Frontal cortex (tissue), 4 donors: ENCODE data around the gene TMEM53. TPM values are rescaled to one million over a fixed set of nuclear protein-coding genes. Genes with fewer than 3 reads are reported as not detected.

Experiments used
- DNase-seq, 2 donors: peaks; one replicate each; pipeline ENCODE4 v3.0.0; 2012; ENCODE audit warnings: low spot score in 2 of 2
- FAIRE-seq: peaks from 2 replicates; lab custom pipeline; 2012; peaks lifted over from hg19 to GRCh38; lab: Jason Lieb, UNC
- total RNA-seq: library from RNA; depleted of rRNA; stranded (reverse); fragments of >200 nt; gene quantifications from one replicate; pipeline ENCODE4 v1.2.3, GENCODE V29; 2014
- donor health status: control.
- donor health status: control.
- donor health status: control.

TMEM53 gene
- total RNA-seq, 1 donor from 2014 or later, result 4.9 TPM

DNA sequence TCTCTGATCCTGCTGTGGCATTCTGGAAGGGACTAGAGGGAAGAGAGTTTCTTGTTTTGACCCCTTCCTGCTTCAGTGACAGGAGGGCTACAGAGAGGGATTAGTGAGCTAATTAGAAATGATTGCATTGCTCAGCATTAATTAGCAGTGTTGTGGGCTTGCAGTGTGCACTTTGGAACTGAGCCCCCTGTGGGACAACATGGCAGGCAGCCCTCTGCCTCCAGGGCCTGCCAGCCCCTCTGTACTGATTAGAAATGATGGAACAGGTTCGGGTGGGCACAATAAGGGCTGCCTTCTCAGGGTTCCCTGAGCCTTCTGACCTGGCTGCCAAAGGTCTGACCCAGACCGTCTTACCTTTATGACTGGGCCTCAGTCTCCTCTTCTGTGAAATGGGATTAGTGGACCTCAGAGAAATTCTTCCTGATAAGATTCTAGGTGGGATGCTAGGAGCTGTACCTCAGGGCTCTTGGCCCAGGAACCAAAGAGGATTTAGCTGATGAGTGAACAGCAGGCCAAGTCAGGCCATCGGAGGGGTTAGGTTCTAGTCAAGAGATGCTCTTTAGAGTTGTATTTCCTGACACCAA is 39.6 kb downstream of the TMEM53 start:
- FAIRE-seq (no peak), DNase-seq (no peak)

DNA sequence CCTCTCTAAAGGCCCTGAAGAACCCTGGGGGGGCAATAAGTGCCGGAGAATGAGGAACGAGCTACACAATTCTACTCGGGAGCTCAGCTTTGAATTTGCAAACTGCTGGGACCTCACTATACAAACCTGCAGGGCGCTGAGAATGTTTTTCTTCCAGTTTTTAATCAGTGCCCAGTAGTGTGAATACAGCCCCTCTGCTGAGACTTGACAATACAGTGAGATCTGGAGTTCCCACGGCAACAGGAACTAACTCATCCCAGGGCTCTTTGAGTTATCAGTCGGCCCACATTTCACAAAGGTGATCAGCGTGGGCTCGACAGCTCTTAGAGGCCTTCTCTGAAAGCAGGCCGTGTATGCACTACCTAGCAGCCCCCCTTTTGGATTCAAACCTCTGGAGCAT is 41.7 kb downstream of the TMEM53 start:
- DNase-seq (no peak), FAIRE-seq (no peak)

DNA sequence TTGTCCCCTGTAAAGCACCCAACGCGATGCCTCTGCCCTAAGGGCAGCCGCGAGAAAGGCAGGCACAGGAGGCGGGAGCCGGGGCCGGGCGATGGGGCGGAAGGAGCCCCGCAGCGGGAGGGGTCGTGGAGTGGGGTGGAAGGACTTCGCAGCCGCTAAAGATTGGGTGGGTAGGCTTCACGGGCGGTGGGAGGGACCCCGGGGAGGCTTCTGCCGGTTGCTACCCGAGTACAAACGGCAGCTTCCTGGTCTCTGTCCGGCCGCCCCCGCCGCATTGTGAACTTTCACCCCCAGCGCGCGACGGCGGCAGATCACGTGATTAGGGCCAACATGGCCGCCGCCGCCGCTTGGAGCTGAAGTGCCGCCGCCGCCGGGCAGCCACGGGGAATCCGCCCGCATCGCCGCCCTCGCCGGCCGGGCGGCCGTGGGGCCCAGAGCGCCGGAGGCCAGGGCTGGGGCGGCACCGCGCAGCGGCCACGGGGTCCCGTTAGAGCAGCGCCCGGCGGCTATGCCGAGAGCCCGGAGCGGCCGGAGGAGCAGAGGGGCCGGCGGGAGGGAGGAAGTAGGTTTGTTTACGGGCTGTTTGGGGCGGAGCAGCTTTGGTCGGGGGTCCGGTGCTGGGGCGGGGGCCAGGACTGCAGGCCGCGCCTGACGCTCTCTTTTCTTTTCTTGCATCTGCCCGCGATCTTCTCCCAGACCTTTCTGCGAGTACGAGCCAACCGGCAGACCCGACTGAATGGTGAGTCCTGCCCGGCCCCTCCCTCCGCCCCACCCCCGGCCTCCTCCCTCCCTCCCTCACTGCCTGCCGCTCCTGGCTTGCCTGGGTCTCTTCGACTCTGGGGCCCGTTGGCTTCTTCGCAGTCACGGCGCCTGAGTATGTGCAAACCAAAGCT is 42.4 kb downstream of the TMEM53 start:
- DNase-seq (peak; percentile 89), FAIRE-seq (no peak)

DNA sequence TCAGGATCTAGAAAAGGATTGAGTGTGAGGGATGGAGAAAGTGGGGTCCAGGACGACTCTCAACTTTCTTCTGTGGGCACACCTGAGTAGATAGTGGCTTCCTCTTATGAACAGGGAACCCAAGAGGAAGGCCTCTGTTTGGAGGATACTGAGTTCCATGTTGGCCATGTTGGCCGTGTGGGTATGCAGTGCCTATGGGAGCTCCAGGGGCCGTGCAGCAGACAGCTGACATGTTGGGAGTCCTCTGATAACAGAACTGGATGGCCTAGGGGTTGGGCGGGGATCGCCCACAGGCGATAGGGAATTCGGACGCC is 43.0 kb downstream of the TMEM53 start:
- DNase-seq (no peak), FAIRE-seq (no peak)

DNA sequence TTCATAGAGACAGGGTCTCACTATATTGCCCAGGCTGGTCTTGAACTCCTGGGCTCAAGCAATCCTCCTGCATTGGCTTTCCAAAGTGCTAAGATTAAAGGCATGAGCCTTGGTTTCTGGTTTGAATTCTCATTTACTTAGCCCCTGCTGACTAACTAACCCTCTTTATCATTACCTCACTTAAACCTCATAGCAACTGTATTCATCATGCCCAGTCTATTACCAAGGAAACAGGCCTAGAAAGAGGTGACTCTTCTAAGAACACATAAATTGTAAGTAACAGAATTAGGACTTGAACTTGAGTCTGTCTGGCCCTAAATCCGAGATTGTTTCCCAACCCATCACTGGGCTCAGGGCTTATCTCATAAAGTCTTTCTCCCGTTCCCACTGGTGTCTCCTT is 44.2 kb downstream of the TMEM53 start:
- DNase-seq (no peak), FAIRE-seq (no peak)

DNA sequence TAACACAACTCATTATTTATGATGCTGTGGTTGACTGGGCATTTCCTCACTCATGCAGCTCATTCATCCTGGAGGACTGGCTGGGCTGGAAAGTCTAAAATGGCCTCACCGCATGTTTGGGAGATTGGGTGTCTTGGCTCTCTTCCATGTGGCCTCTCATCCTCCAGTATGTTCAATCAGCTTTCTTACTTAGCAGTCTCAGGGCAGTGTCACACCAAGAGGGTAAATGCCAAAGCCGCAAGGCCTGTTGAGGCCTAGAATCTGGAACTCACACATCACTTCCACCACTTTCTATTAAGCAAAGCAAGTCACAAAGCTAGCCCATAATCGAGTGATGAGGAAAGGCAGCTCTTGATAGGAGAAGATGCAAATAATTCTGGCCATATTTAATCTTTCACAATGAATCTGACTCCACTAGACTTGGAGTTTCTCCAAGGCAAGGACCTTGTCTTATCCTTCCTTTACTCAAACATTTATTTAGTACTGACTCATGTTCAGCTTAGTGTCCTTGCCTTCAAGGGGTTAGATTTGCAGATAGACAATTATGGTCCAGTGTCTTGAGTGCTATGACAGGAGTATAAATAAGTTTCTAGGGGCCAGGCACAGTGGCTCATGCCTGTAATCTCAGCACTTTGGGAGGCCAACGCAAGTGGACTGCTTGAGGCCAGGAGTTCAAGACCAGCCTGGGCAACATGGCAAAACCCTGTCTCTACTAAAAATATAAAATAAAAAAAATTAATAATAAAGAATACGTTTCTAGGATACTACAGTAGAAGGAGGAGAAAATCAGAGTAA is 45.1 kb downstream of the TMEM53 start:
- no peak for DNase-seq
- FAIRE-seq, result no peak

DNA sequence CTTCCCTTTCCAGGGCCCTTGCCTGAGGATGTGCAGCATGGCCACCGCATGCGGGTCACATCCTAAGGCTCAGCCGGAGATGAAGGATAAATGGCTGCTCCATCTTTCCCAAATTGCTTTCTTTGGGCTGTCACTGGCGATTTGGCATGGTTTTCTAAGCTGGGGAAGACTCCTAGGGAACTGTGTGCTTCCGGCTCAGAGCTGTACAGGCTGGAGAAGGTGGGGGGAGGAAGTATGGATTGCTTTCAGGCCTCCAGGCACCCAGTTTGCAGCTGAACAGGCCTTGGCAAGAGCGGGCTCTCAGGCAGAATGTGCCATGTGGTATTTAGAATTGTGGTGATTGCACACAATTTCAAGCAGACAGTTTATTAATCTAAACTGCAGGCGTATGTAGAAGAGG is 48.9 kb downstream of the TMEM53 start:
- FAIRE-seq, result no peak
- DNase-seq, result no peak

DNA sequence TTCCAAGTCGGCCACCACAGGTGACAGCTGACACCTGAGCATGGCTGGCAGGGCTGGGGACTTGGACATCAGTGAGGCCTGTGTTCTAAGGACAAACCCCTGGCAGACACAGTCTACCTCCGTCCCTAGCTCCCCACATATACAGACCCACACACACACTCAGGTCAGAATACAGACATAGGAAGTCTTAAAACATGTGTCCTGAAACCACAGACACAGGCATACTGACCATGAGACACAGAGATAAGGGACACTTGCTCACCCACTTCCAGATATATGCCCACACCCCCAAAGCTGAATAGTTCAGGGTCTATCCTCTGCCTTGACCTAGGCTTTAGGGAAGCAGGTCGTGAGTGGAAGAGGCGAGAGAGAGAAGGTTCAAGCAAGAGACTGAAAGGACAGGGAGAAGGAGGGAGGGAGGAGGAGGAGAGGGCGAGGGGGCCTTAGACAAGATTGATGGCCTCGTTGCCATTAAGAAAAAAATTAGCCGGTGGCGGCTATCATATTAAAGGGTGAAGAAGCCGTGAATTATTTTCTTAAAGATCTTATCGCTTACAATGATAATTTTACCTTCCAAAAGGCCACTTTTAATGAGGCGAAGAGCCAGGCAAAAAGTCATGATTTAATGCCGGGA is 49.9 kb downstream of the TMEM53 start:
- DNase-seq (no peak), FAIRE-seq (no peak)

DNA sequence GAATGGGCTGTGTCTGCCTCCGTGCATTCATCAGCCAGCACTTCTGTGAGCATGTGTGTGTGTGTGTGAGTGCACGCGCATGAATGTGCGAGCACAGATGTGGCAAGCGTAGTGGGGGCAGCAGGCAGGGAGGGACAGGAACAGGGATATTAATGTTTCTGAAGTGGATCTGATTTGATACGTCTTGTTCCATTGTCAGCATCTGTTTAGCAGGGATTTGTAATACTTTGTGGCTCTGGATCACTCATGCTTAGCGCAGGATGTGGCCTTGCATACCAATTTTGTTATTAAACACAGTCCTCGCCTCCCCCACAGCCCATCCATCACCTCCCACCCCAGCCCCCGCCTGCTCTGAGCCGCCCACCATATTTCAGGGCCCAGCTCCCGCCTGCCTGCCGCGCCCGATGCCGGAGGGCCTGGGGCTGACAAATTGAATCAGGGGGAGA is 52.4 kb downstream of the TMEM53 start:
- FAIRE-seq, result no peak
- DNase-seq, result no peak

DNA sequence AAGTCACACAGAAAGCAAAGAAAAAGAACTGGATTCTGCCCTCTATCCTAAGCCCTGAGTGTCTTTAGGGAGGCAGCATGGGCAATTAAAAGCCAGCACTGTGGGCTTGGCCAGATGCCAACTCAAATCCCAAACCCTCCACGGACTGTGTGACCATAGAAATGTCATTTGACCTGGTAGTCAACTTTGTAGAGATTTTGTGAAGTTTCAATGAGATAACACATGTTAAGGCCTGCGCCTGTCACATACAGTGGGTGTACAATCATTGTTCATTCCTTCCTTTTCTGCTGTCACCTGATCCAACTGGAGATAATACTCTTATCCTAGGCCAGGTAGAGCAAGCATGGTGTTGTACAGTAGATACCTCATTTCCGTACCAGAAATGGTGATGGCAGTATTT is 54.2 kb downstream of the TMEM53 start:
- no peak for FAIRE-seq
- no peak for DNase-seq

DNA sequence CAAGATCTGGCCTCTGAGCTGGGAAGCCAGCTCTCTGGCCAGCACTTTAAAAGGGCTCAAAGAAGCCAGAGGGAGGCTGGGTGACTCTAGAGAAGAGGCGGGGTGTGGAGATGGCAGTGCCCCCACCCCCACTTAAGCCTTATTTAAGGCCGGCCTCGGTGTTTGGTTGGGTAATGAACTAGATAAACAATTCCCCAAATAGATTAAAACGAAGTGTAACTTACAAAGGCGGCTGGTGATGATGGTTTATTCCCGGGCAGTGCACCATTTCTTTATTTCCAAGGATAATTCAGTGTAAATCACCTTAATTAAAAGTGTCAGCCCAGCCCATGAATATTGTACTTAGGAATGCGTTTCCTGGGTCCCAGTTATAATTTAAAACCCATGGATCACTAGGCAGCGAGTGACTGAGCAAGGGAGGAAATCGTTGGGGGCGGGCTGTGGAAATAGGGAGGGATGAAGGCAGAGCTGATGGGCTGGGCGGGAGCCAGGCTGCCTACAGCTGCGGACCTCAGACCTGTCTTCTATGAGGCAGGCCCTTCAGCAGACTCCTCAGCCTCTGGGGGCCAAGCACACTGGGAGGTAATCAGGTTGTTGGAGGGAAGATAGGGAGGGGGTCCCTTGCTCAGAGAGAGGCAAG is 54.9 kb downstream of the TMEM53 start:
- FAIRE-seq (no peak), DNase-seq (no peak)

DNA sequence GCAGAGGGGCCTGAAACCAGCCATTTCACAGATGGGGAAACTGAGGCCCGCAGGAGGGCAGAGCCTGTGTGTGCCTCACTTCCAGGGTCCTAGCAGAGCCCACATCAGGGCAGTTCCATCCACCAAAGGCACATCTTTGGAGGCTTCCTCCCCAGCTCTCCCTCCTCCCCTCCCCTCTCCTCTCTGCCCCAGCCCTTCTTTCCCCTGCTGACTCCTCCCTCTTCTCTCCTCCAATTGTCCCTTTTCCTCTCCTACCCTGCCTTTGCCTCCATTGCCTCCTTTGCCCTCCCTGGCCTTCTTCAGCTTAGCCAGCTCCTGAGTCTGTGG is 56.6 kb downstream of the TMEM53 start:
- FAIRE-seq (no peak), DNase-seq (no peak)

DNA sequence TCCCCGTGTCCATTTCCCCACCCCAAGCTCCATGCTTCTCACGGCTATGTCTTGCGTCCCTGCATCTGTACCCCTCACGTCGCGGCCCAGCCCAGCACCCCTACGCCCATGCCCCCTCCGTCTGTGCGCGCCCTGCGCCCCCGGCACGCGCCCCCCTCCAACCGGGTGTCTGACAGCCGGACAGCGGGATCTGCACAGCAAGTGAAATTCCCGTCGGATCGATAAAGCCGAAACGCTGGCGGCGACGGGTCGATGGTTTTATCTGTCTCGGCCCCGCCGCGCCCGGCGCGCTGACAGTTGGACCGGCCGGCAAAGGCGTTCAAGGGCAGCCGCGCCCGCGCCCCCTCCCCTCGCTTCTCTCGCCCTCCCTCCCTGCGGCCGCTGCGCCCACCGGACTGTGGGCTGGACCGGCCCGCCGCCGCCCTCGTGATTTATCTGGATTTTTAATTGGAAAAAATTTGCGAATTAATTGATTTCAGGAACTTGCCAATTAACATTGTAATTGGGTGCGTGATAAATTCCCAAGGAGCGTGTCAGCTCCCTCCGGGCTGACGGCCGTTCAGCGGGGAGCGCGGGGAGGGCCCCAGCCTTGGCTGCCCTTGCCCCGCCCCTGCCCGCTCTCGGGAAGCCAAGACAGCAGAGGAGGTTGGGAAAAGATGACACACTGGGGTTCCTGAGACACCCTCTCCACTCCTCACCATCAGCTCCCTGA is 57.1 kb downstream of the TMEM53 start:
- peak in 1 of 2 donors; percentile 64 for DNase-seq
- FAIRE-seq, result no peak

DNA sequence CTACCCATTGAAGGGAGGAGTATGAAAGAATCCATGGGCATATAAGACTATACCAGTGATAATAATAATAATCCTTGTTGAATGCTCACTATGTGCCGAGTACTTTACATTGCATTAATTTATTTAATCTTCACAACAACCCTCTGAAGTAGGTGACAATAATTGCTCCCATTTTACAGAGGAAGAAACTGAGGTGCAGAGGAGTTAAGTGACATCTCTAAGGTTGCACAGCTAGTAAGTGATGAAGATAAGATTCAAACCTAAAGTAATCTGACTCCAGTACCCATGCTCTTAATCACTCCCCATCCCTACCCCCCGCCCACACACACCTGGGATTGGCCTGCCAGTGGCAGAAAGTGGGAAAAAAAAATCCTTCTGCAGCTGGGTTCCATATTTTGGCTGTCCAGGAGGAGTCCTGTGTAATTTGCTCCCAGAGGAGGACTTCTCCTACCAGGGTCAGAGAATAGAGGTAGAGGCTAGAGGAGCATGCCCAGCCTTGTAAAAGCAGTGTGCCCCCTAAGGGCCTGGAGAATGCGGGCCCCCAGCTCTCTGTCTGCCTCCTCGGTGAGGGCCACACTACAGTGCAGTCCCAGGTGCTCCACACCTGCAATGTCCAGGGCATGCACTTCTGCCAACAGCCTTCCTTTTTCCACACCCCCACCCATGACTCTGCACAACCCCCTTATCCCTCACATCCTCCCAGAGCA is 57.8 kb downstream of the TMEM53 start:
- no peak for DNase-seq
- FAIRE-seq, result no peak

DNA sequence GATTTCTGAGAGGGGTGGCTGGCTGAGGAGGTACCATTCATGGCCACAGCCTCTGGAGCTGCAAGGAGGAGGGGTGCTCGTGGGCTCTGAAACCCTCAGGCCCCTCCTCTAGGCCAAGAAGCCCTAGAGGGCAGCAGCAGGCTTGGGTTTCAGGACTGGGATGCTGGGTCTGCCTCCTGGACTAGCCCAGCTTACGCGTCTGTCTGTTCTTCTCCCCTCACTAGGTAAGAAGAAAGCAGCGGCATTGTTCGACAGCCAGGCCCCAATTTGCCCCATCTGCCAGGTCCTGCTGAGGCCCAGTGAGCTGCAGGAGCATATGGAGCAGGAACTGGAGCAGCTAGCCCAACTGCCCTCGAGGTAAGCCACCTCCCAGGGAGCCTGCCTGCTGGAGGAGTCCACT is 60.3 kb downstream of the TMEM53 start:
- FAIRE-seq, result no peak
- no peak for DNase-seq

DNA sequence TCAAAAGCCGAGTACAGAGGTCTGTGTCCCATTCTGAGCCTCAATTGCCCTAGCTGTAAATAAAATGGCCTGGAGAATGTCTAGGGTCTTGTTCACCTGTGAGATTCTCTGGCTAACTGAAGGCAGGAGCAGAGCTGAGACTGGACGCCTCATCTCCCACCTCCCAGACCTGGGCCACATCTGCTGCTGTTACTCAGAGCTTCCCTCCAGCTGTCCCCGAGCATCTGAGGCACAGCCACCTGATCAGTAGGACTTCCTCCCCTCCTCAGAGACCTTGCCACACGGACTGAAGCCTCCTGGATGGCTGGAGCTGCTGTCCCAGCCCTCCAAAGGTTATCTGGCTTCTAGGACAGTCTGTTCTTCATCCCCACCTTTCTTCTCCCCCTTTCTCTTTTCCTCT is 62.4 kb downstream of the TMEM53 start:
- DNase-seq (no peak), FAIRE-seq (no peak)

DNA sequence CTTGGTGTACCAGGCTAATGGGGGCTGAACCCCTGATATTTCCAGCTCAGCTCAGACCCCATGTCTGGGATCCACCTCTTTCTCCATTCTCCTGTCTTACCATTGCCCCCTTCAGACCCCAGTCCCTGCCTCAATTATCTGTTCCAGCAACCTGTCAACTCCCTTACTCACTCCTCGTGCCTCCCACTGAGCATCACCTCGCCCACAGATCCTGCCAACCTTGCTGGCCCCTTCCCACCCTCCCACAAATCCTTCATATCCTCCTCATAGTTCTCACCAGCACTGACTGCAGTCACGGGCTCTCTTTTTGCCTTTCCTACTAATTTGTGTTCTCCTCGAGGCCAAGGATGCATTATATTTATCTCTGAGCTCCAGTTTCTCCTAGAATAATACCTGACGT is 62.9 kb downstream of the TMEM53 start:
- FAIRE-seq, result no peak
- no peak for DNase-seq

DNA sequence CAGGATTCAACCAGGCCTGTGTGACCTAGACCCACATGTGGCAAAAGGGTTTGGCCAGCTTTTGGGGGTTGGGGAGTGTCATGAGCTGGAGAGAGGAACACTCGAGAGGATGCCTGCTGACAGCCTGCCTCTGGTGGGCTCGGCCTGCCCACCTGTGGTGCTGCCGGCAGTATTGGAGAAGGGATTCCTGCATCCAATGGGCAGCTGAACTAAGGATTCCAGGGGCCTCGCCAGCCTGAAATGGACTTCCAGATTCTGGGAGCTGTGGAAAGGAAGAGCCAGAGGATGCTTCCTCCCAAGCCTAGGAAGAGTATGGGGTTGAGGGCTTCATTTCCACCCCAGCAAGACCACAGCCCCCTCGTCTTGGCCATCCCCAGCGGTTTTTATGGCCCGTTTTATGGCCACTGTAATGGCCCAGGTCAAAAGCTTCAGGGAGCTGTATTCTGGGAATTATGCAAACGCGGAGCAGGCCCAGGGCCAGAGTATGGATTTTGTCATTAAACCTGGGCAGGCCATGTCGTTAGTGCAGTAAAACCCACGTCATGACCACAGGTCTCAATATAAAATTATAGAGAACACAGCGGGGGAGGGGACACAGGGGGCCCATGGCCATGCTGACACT is 63.6 kb downstream of the TMEM53 start:
- FAIRE-seq, result no peak
- DNase-seq, result no peak
